GM19328 (cell line): ENCODE data around the gene WDR59.
"Not testable (repeated sequence)": the region's sequence is repeated elsewhere in the genome, so short reads cannot be mapped to it uniquely, and the experiment has no call there.

Source experiments
- ATAC-seq: cut with Tn5 transposase; IDR thresholded peaks from one replicate; pipeline ENCODE4 v1.9.1; 2021; ENCODE audit warnings: mild to moderate bottlenecking, moderate library complexity; ENCODE audit not compliant: unreplicated experiment

WDR59 gene, protein sequence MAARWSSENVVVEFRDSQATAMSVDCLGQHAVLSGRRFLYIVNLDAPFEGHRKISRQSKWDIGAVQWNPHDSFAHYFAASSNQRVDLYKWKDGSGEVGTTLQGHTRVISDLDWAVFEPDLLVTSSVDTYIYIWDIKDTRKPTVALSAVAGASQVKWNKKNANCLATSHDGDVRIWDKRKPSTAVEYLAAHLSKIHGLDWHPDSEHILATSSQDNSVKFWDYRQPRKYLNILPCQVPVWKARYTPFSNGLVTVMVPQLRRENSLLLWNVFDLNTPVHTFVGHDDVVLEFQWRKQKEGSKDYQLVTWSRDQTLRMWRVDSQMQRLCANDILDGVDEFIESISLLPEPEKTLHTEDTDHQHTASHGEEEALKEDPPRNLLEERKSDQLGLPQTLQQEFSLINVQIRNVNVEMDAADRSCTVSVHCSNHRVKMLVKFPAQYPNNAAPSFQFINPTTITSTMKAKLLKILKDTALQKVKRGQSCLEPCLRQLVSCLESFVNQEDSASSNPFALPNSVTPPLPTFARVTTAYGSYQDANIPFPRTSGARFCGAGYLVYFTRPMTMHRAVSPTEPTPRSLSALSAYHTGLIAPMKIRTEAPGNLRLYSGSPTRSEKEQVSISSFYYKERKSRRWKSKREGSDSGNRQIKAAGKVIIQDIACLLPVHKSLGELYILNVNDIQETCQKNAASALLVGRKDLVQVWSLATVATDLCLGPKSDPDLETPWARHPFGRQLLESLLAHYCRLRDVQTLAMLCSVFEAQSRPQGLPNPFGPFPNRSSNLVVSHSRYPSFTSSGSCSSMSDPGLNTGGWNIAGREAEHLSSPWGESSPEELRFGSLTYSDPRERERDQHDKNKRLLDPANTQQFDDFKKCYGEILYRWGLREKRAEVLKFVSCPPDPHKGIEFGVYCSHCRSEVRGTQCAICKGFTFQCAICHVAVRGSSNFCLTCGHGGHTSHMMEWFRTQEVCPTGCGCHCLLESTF

DNA sequence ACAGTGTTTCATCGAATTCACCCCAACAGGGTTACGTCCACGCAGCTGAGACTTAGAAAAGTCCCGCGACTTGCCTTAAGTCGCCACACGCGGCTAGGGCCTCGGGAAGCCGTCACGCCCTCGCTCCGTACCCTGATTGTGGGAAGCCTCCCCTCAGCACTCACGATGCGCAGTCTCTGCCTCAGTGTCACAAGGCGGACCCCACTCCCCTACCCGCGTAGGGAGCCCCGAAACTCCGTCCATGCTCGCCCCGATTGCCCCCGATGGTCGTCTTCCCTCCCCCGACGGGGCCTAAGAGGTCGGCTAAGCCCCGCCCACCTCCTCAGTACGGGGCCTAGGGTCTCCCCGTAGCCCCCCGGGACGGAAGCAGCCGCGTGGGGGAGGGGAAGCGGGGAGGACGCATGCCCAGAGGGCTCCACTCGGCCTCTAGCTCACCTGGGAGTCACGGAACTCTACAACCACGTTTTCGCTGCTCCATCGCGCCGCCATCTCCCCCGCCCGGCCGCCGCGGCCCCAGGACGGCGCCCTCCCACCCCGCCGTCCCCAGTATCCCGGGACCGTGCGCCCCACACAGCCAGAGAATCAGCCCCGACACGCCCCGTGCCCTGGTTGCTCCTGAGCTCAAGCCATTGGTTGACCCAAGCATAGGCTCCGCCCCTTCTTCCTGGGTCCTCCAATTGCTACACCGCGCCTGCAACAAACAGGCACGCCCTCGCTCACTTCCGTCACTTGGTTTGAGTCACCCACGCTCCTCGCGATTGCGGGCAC lies at the start of gene WDR59:
TSS of gene WDR59 (minus strand) at position 595 of the 768 bp plus-strand sequence. CDS start at position 489, 106 bp downstream.
- ATAC-seq = peak; percentile 99

DNA sequence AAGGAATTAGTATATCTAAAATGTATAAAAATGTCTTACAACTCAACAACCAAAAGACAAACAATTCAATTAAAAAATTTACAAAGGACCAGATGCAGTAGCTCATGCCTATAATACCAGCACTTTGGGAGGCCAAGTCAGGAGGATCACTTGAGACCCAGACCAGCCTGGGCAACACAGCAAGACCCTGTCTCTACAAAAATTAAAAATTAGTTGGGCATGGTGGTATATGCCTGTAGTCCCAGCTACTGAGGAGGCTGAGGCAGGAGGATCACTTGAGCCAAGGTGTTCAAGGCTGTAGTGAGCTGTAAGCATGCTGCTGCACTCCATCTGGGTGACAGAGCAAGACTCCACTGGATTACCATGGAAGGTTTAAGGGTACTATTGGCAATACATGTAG lies 47.7 kb upstream of the WDR59 start:
- ATAC-seq = no peak

DNA sequence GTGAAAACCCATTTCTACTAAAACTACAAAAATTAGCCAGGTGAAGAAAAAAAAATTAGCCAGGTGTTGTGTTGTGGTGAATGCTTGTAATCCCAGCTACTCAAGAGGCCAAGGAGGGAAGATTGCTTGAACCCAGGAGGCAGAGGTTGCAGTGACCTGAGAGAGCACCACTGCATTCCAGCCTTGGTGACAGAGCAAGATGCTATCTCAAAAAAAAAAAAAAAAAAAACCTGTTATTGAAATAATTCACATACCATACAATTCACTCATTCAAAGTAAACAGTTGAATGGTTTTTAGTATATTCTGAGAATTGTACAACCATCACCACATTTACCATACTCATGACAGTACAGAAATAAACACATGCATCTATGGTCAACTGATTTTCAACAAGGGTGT lies 44.9 kb upstream of the WDR59 start:
- ATAC-seq = no peak

DNA sequence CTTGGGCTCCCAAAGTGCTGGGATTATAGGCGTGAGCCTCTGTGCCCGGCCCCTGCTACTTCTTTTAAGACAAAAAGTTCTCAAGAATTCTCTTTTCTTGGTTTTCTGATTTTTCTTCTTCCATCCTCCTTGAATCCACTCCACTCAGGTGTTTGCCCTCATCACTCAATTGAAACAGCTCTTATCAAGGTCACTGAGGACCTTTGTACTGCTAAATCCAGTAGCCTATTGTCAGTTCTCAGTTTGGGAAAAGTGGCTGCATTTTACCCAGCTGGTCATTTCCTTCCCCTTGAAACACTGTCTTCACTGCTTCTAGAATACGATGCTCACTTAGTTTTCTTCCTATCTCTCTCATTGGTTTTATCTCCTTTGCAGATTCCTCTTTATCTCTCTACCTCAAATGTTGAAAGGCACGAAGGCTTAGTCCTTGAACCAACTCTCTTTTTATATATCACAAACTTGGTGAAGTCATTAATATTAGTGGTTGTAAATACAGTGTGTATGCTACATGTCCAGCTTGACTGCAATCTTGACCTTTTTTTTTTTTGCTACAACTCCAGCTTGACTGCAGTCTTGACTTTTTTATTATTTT lies 43.7 kb upstream of the WDR59 start:
- ATAC-seq = no peak

DNA sequence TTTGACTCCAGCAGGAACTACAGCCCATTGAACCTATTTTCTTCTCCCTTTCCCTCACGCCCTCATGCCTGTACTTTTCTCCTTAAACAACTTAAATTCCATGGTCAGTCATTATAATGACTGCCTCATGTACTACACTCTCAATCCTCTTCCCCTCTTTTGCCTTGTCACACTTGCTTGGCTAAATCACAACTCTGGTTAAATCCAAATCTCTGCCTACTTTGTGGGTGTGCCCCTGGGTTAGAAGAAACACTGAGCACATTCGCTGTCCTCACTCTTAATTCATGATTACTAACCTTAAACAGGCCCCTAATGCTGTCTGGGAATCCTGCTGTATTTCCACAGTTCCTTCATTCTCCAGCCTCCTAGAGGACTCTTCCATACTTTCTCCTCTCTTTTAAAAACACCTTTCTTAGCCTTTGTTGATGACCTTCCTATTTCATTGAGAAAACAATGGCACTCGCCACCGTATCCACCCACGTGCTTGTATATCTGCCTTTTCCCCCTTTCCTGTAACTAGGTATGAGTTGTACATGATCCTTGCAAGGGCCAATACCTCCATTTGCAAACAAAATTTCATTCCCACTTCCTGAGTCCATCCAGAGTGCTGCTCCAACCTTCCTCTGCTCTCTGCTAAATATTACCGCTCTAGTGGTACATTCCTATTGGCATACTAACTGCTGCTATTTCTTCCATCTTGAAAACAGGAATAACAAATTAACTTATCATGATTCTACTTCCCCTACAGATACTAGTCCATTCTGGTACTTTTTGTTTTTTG lies 42.8 kb upstream of the WDR59 start:
- no peak for ATAC-seq

DNA sequence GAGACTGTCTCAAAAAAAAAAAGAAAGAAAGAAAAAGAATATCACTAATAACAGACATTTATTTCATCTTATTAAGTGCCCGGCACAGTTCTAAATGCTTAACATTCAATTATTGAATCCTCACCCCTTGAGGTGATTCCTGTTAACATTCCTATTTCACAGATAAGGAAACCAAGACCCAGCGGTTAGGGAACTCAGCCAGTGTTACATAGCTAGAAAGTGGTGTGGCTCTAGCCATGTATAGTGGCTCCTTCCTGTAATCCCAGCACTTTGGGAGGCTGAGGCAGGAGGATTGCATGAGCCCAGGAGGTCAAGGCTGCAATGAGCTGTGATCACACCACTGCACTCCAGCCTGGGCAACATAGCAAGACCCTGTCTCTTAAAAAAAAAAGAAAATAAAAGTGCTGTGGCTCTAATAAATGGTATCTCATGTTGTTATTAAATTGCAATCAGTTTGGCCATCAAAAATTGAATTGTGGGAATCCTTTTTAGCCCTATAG lies 42.0 kb upstream of the WDR59 start:
- no peak for ATAC-seq

DNA sequence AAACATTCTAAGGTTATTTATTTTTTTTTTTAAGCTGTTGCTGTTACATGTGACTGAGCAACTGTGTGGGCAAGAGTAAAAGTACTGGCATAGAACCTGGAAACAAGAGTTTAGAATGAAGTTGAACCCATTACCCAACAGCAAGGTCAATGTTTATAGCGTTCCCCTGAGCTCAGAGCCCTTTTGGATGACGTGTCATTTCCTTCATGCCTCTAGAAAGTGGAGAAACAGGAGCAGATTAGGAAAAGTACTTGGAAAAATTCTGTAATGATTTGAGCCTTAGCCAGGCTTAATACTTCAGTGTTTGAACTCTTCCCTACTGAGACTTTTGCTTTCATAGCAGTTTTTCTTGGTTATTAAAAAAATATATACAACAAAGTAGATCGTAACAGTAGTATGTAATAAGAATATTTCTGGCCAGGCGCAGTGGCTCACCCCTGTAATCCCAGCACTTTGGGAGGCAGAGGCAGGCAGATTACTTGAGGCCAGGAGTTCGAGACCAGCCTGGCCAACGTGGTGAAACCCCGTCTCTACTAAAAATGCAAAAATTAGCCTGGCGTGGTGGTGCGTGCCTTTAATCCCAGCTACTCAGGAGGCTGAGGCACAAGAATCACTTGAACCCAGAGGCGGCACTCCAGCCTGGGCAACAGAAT lies 41.4 kb upstream of the WDR59 start:
- ATAC-seq = not testable (repeated sequence)

DNA sequence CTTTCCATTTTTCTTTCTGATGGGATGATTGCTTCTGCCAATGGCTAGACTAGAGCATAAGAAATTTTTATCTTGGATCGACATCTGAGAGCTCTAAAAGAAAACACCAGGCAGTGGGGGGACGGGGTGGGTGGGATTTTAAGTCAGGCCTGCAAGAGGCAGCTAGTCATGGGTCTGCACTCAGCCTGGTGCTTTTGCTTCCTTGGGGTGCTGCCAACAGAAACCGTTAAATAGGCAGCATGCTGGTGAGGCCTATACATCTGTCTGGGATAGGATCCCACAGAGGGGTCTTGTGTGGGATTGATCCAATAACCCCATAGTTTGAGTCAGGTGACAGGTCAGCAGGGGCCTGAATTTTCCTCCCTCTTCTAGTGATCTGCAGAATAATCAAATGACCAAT lies 40.8 kb upstream of the WDR59 start:
- no peak for ATAC-seq

DNA sequence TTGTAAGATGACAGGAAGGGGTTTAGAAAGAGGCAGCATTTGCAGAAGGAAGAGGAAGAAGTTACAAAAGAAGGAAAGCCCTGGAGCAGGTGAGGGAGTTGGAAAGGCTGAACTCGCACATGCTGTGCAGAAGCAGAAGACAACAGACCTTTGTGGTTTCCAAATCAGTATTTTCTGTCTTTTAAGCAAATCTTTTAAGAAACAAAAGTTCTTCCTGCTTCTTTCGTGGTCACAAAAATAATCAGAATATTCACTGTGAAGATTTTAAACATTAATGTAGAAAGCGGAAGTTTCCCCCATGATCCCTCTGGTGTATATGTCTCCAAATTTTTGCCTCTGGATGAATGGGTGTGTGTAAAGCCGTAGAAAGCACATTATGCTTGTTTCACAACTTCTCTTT lies 39.7 kb upstream of the WDR59 start:
- ATAC-seq = no peak

DNA sequence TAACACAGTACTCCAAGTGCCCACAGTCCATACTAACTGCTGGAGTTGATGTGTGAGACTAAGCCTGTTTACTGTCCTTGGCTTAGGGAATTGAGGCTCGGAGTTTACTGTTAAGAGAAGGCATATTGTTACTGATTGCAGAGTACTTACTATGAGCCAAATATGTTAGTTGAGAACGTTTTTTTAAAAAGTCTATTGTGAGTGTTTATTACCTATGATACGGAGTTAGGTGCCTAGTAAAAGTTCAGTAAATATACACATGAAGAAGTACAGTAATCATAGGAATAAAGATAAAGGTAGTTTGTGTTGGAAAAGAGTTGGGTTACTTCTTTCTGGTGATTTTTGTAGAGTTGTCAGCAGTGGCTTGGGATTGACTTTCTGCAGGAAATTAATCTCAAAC lies 39.3 kb upstream of the WDR59 start:
- no peak for ATAC-seq

DNA sequence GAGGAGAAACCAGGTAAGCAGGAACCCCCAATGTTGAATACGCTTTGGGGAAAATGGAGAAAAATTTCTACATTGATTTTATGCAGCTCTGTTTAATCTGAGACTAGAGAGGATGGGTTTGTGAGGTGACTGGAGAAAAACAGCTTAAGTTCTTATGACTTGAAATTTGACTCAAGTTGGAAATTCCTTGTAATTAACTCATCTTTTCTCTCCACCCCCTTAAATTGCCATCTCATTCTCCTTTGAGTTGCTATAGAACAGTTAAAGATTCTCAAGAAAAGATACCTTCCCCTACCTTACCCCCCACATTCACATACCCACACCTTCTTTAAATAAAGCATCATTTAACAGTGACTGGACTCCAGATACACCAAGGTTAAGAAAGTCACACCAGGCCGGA lies 38.1 kb upstream of the WDR59 start:
- ATAC-seq = no peak

DNA sequence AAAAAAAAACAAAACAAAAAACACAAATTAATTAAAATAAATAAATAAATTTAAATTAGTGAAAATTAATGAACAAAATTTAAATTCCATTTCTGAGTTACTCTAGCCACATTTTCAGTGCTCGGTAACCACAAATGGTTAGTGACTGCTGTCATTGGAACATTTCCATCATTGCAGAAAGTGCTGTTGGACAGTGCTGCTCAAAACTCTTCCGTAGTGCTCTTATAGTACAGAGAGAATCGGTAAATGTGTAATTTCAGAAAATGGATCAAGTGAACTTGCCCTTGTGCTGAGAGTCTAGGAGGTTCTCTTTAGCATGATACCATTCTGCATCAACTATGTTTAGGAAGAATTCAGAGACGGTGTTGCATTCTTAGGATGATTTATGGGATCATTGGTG lies 37.6 kb upstream of the WDR59 start:
- ATAC-seq = no peak

DNA sequence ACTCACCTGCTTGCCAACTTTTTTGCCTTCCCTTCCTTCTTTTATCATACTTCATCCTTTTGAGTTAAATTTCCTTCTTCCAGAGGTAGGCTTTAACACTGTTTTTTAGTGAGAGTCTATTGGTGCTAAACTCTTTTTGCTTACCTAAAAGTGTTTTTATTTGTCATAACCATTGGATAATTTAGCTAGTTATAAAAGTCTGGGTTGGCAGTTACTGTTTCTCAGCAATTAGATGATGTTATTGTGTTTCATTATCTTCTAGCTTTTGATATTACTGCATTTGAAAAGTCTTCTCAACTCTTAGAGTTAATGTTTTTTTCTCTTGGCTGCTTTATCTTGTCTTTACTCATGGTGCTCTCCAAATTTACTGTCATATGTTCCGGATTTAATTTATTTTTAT lies 36.5 kb upstream of the WDR59 start:
- no peak for ATAC-seq

DNA sequence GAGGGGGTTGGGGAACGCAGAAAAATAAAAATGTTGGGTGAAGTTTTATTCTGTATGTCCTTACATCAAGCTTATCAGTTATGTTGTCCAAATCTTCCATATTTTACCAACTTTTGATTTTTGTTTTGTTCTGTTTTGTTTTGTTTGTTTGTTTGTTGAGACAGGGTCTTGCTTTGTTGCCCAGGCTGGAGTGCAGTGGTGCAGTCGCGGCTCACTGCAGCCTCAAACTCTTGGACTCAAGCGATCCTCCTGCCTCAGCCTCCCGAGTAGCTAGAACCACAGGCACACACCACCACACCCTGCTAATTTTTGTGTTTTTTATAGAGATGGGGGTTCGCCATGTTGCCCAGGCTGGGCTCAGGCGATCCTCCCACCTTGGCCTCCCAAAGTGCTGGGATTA lies 34.7 kb upstream of the WDR59 start:
- no peak for ATAC-seq

DNA sequence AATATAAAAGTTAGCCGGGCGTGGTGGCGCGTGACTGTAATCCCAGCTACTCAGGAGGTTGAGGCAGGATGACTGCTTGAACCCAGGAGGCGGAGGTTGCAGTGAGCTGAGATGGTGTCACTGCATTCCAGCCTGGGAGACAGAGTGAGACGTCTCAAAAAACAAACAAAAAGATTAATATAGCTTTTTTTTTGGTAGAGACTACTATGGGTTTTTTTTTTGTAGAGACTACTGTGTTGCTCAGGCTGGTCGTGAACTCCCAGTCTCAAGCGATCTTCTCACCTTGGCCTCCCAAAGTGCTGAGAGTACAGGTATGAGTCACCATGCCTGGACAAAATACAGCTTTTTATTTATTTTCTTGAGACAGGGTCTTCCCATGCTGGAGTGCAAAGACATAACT lies 34.1 kb upstream of the WDR59 start:
- ATAC-seq = no peak

DNA sequence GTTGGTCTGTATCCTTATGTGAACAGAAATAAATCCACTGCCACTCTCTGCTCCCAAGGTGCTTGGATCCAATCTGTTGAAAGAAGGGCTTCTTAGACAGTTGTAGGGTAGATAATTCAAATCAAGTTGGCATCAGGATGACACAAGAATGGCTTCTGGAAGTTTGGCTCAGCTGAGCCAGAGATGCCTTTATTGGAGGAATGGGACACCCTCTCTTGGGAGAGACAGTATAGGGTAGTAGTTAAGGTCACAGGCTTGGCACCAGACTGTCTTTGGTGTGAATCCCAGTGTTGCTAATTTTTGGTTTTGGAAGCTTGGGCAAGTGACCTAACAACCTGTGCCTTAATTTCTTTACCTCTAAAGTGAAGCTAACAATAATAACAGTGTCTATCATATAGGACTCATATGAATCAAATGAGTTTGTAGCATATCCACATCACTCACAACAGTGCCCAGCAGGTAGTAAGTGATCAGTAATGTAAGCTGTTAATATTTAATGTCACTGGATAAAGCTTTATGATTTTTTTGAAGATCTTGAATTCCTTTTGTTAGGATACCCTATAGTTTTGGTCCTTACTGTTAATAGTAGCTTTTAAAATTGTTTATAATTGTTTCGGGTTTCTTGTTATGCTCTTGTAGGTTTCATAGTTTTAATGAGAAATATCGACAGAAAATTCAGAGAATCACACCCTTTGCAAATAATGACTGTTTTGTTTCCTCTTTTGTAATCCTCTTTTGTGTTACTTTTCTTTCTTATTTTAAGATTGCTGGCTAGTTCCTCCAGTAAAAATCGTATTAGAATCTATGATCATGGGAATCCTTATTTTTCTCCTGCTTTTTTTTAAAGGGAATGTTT lies 33.0 kb upstream of the WDR59 start:
- no peak for ATAC-seq

DNA sequence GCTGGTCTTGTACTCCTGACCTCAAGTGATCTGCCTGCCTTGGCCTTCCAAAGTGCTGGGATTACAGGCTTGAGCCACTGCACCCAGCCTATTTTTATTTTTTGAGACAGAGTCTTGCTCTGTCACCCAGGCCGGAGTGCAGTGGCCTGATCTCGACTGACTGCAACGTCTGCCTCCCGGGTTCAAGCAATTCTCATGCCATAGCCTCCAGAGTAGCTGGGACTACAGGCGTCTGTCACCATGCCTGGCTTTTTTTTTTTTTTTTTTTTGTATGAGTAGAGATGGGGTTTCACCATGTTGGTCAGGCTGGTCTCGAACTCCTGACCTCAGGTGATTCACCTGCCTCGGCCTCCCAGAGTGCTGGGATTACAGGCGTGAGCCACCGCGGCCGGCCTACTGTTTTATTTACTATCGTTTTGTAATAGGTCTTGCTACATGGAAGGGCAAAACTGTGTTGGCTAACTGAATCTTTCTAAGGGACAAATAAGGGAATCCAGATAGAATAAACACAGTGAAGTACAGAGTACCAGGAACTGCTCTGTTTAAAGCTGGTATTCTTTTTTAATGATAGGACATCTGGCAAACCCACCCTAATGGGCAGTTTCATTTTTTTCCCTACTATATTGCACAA lies 31.6 kb upstream of the WDR59 start:
- not testable (repeated sequence) for ATAC-seq

DNA sequence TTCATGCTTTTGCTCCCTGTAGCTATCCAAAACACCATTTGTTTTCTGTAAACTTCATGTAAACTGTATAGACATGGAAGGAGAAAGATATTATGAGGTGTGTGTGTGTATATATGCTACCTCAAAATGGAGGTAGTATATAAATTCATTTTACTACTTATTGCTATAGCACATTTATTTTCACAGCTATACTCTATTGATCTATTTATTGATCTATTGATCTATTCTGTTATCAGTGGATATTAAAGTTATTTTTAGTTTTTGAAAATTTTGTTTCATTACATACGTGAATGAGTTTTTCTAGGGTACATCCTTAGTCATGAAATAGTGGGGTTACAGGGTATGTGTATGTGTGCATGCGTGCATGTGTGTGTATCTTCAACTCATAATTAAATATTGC lies 29.4 kb upstream of the WDR59 start:
- ATAC-seq = no peak
